A204.1 (cell line): ENCODE measurements around the gene ITPR1.

ENCODE experiments used
- FAIRE-seq: peaks from 2 replicates; lab custom pipeline; 2012; peaks lifted over from hg19 to GRCh38; lab: Jason Lieb, UNC

ITPR1 gene

GRCh38 chr3:4856564-4856963, 363.4 kb downstream of the ITPR1 start:
- FAIRE-seq = no peak

- FAIRE-seq = no peak
Observed at GRCh38 chr3:4856986-4857385, 363.8 kb downstream of the ITPR1 start.

- FAIRE-seq = no peak
Observed at GRCh38 chr3:4859788-4860187, 366.6 kb downstream of the ITPR1 start.

GRCh38 chr3:4862973-4863372, 369.8 kb downstream of the ITPR1 start:
- no peak for FAIRE-seq

- FAIRE-seq = no peak
Observed at GRCh38 chr3:4864503-4864902, 371.4 kb downstream of the ITPR1 start.

GRCh38 chr3:4865714-4866113, 372.6 kb downstream of the ITPR1 start:
- FAIRE-seq = no peak

- FAIRE-seq = no peak
Observed at GRCh38 chr3:4866866-4867265, 373.7 kb downstream of the ITPR1 start.

- no peak for FAIRE-seq
Observed at GRCh38 chr3:4877173-4877787, 384.1 kb downstream of the ITPR1 start.

GRCh38 chr3:4880850-4881249, 387.7 kb downstream of the ITPR1 start:
- FAIRE-seq = no peak

- no peak for FAIRE-seq
Observed at GRCh38 chr3:4882548-4882947, 389.4 kb downstream of the ITPR1 start.

- FAIRE-seq = no peak
Observed at GRCh38 chr3:4883011-4883410, 389.9 kb downstream of the ITPR1 start.

GRCh38 chr3:4884888-4885287, 391.7 kb downstream of the ITPR1 start:
- no peak for FAIRE-seq

GRCh38 chr3:4885316-4885715, 392.2 kb downstream of the ITPR1 start:
- no peak for FAIRE-seq

GRCh38 chr3:4886448-4886847, 393.3 kb downstream of the ITPR1 start:
- FAIRE-seq = no peak

GRCh38 chr3:4887177-4887576, 394.0 kb downstream of the ITPR1 start:
- no peak for FAIRE-seq

- FAIRE-seq = no peak
Observed at GRCh38 chr3:4888913-4889846, 396.0 kb downstream of the ITPR1 start.

- no peak for FAIRE-seq
Observed at GRCh38 chr3:4889896-4890295, 396.7 kb downstream of the ITPR1 start.

GRCh38 chr3:4894891-4895530, 401.9 kb downstream of the ITPR1 start:
- no peak for FAIRE-seq

GRCh38 chr3:4895838-4896237, 402.7 kb downstream of the ITPR1 start:
- FAIRE-seq = no peak
